Suppressor macrophage (primary cell): ENCODE measurements around the gene PBX1.

Experiments
- DNase-seq, 4 experiments: peaks; one replicate each; pipeline ENCODE4 v3.0.0-alpha.2; 2020 to 2022

The PBX1 gene

GRCh38 chr1:164671323-164671965, 112.5 kb downstream of the PBX1 start:
- DNase-seq, result no peak

GRCh38 chr1:164671966-164672571, 113.1 kb downstream of the PBX1 start:
- no peak for DNase-seq

- no peak for DNase-seq
Measured at GRCh38 chr1:164672588-164672987, 113.6 kb downstream of the PBX1 start.

- DNase-seq, result peak; percentile 32 to 62 (median 46)
Measured at GRCh38 chr1:164673584-164674214, 114.7 kb downstream of the PBX1 start.

GRCh38 chr1:164675342-164675904, 116.4 kb downstream of the PBX1 start:
- DNase-seq, result no peak

GRCh38 chr1:164678136-164678700, 119.2 kb downstream of the PBX1 start:
- no peak for DNase-seq

GRCh38 chr1:164682570-164682969, 123.6 kb downstream of the PBX1 start:
- no peak for DNase-seq

GRCh38 chr1:164683235-164683634, 124.3 kb downstream of the PBX1 start:
- no peak for DNase-seq

- DNase-seq, result peak in 2 of 4 experiments; percentile 12 to 13
Measured at GRCh38 chr1:164685266-164686035, 126.5 kb downstream of the PBX1 start.

- DNase-seq, result no peak
Measured at GRCh38 chr1:164687777-164688176, 128.8 kb downstream of the PBX1 start.

GRCh38 chr1:164688791-164689190, 129.8 kb downstream of the PBX1 start:
- DNase-seq, result no peak

- DNase-seq, result no peak
Measured at GRCh38 chr1:164689672-164690511, 130.9 kb downstream of the PBX1 start.

- no peak for DNase-seq
Measured at GRCh38 chr1:164692420-164692819, 133.4 kb downstream of the PBX1 start.

GRCh38 chr1:164693564-164694359, 134.8 kb downstream of the PBX1 start:
- no peak for DNase-seq

GRCh38 chr1:164694505-164694904, 135.5 kb downstream of the PBX1 start:
- no peak for DNase-seq

GRCh38 chr1:164695956-164696665, 137.1 kb downstream of the PBX1 start:
- no peak for DNase-seq

- DNase-seq, result no peak
Measured at GRCh38 chr1:164699815-164700491, 141.0 kb downstream of the PBX1 start.

GRCh38 chr1:164700683-164701082, 141.7 kb downstream of the PBX1 start:
- no peak for DNase-seq

GRCh38 chr1:164701189-164701761, 142.3 kb downstream of the PBX1 start:
- no peak for DNase-seq
